Mammary epithelial cell (primary cell): ENCODE results near the gene SUPT4H1.

Source experiments
- EZH2 ChIP-seq: IDR thresholded peaks from 2 replicates; pipeline ENCODE4 v1.6.1; 2012; ENCODE audit warnings: low read length, inconsistent platforms, borderline replicate concordance
- TF ChIP-seq, protein P1 (sequence below), 2 donors: IDR thresholded peaks in 1 of 2; conservative IDR thresholded peaks in 1 of 2; 2 replicates each; pipeline ENCODE4 v1.5.1; 2011 to 2012; ENCODE audit warnings: inconsistent platforms in 2 of 2, low read length in 2 of 2, mild to moderate bottlenecking in 2 of 2, control low read depth in 1 of 2, low read depth in 1 of 2; ENCODE audit not compliant: insufficient read depth in 1 of 2; ENCODE audit errors: extremely low read depth in 1 of 2

- no peak for TF ChIP-seq EZH2
- TF ChIP-seq, protein P1, sequence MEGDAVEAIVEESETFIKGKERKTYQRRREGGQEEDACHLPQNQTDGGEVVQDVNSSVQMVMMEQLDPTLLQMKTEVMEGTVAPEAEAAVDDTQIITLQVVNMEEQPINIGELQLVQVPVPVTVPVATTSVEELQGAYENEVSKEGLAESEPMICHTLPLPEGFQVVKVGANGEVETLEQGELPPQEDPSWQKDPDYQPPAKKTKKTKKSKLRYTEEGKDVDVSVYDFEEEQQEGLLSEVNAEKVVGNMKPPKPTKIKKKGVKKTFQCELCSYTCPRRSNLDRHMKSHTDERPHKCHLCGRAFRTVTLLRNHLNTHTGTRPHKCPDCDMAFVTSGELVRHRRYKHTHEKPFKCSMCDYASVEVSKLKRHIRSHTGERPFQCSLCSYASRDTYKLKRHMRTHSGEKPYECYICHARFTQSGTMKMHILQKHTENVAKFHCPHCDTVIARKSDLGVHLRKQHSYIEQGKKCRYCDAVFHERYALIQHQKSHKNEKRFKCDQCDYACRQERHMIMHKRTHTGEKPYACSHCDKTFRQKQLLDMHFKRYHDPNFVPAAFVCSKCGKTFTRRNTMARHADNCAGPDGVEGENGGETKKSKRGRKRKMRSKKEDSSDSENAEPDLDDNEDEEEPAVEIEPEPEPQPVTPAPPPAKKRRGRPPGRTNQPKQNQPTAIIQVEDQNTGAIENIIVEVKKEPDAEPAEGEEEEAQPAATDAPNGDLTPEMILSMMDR (conservative IDR thresholded peaks at IDR 0.05 in 1 of 2, IDR thresholded peaks at IDR 0.05 in 1 of 2; ENCODE audit: extremely low read depth in 1 of 2, insufficient read depth in 1 of 2, low read depth in 1 of 2, low read length in 2 of 2) = no peak
Observed at GRCh38 chr17:58335779-58336455, 16.1 kb downstream of the SUPT4H1 start.
